Stimulated activated CD4-positive, alpha-beta T cell treated with anti-CD3 and anti-CD28 coated beads, TNF-alpha, amount 100 ng/mL, for 4 hours (primary cell): ENCODE measurements around the gene ARHGAP9.
"Not testable (repeated sequence)": the region's sequence is repeated elsewhere in the genome, so short reads cannot be mapped to it uniquely, and the experiment has no call there.

Source experiments
- DNase-seq, 3 experiments: peaks; one replicate each; pipeline ENCODE4 v3.0.0-alpha.2; 2020; ENCODE audit warnings: low read depth in 3 of 3

The ARHGAP9 gene

DNA sequence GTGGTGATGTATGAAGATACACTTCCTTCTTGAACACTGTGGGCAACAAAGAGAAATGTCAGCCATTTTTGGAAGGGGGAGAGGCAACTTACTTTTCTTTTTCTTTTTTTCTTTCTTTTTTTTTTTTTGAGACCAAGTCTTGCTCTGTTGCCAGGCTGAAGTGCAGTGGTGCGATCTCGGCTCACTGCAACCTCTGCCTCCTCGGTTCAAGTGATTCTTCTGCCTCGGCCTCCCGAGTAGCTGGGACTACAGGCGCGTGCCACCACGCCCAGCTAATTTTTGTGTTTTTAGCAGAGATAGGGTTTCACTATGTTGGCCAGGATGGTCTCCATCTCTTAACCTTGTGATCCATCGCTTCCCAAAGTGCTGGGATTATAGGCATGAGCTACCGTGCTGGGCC, 38.1 kb upstream of the ARHGAP9 start:
- DNase-seq: not testable (repeated sequence)

GRCh38 chr12:57517187-57517586, 37.5 kb upstream of the ARHGAP9 start:
- DNase-seq: no peak

GRCh38 chr12:57516617-57517153, 37.0 kb upstream of the ARHGAP9 start:
- DNase-seq: no peak

DNA sequence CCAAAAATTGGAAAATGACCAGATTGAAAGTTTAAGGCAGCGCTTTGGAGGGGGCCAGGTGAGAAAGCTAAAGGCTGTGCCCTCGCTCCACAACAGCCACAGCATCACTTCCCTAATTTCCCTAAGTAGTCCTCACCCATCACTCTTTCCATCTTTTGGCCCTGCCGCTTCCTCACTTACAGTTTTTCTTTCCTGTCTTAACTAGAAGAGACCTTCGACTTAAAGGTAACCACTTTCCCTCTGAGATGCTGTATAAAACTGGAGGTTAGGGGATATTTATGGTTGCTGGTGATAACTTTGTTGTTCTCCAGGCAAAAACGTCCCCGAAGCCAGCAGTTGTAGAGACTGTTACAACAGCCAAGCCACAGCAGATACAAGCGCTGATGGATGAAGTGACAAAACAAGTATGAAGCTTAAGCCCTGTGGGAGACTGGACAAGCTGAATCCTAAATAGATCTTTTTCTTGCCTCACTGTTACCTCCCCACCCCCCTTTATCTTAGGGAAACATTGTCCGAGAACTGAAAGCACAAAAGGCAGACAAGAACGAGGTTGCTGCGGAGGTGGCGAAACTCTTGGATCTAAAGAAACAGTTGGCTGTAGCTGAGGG, 36.4 kb upstream of the ARHGAP9 start:
- no peak for DNase-seq

DNA sequence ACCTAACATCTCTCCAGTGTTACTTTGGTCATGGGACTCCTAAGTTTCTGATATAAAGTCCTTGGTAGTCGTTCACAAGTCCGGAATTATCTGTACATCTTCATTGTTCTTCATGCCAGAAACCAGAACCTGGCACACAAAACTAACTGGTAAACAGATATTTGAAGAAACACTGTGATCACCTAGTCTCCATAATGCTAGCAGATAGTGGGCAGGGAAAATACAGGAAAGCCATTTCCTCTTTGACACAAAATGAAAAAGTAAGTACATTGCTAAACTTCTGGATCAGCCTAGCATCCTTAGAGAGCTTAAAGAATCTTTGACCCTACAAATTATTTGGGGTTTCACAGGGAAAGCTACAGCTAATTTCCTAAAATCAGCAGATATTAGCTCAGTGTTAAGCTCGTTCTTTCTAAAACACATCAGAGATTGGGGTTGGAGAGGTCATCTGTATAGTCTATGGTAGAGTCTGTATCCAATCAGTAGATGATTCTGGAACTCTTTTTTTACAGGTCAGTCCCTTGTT, 35.8 kb upstream of the ARHGAP9 start:
- no peak for DNase-seq

GRCh38 chr12:57514720-57515407, 35.2 kb upstream of the ARHGAP9 start:
- DNase-seq: no peak

- DNase-seq: not testable (repeated sequence)
Observed at GRCh38 chr12:57514246-57514645, 34.6 kb upstream of the ARHGAP9 start.

DNA sequence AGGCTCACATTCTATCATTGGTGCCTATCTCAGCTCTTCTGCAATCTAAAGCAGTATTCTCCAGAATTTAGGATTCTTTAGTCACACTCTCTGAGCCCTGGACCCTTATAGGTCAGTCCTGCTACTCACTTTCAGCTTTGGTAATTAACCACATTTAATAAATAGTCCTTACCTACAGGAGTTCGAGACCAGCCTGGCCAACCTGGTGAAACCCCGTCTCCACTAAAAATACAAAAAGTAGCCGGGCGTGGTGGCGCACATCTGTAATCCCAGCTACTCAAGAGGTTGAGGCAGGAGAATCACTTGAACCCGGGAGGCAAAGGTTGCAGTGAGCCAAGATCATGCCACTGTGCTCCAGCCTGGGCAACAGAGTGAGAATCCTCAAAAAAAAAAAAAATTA, 34.0 kb upstream of the ARHGAP9 start:
- DNase-seq: not testable (repeated sequence)

DNA sequence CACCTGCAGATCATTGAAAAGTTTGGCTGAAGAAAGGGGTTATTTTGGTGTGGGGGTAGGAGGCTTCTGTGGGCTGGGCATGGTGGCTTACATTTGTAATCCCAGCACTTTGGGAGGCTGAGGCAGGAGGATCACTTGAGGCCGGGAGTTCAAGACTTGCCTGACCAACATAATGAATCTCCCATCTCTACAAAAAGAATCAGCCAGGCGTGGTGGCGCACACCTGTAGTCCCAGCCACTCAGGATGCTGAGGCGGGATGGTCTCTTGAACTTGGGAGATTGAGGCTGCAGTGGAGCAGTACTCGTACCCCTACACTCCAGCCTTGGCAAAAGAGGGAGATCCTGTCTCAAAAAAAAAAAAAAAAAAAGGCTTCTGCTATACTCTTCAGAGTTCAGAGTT, 33.6 kb upstream of the ARHGAP9 start:
- no peak for DNase-seq

DNA sequence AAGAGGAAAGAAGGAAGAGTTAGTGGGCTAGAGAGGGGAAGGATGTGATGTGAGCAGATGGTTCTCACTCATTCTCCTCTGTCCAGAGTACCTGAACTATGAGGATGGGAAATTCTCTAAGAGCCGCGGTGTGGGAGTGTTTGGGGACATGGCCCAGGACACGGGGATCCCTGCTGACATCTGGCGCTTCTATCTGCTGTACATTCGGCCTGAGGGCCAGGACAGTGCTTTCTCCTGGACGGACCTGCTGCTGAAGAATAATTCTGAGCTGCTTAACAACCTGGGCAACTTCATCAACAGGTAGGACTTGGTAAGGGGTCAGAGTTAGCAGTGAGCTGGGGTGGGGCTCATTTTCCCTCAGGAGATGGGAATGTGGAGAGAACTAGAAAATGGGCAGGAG, 33.0 kb upstream of the ARHGAP9 start:
- DNase-seq: no peak

- no peak for DNase-seq
Observed at GRCh38 chr12:57511588-57512325, 32.1 kb upstream of the ARHGAP9 start.

GRCh38 chr12:57511161-57511560, 31.5 kb upstream of the ARHGAP9 start:
- no peak for DNase-seq

- DNase-seq: not testable (repeated sequence)
Observed at GRCh38 chr12:57507796-57508195, 28.1 kb upstream of the ARHGAP9 start.

GRCh38 chr12:57506541-57506940, 26.9 kb upstream of the ARHGAP9 start:
- DNase-seq: not testable (repeated sequence)

DNA sequence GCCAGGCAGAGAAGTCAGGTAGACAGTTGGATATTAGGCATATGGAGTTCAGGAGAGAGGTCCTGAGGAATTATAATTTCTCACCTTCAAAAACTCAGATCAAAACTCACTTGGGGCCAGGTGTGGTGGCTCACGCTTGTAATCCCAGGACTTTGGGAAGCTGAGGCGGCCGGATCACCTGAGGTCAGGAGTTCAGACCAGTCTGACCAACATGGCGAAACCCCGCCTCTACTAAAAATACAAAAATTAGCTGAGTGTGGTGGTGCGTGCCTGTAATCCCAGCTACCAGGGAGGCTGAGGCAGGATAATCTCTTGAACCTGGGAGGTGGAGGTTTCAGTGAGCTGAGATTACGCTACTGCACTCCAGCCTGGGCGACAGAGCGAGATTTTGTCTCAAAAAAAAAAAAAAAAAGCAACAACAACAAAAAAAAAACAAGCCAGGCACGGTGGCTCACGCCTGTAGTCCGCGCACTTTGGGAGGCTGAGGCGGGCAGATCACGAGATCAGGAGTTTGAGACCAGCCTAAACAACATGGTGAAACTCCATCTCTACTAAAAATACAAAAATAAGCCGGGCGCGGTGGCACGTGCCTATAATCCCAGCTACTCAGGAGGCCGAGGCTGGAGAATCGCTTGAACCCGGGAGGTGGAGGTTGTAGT, 22.8 kb upstream of the ARHGAP9 start:
- not testable (repeated sequence) for DNase-seq

- no peak for DNase-seq
Observed at GRCh38 chr12:57500213-57500612, 20.5 kb upstream of the ARHGAP9 start.

- DNase-seq: no peak
Observed at GRCh38 chr12:57498571-57498970, 18.9 kb upstream of the ARHGAP9 start.

GRCh38 chr12:57498132-57498502, 18.5 kb upstream of the ARHGAP9 start:
- no peak for DNase-seq

DNA sequence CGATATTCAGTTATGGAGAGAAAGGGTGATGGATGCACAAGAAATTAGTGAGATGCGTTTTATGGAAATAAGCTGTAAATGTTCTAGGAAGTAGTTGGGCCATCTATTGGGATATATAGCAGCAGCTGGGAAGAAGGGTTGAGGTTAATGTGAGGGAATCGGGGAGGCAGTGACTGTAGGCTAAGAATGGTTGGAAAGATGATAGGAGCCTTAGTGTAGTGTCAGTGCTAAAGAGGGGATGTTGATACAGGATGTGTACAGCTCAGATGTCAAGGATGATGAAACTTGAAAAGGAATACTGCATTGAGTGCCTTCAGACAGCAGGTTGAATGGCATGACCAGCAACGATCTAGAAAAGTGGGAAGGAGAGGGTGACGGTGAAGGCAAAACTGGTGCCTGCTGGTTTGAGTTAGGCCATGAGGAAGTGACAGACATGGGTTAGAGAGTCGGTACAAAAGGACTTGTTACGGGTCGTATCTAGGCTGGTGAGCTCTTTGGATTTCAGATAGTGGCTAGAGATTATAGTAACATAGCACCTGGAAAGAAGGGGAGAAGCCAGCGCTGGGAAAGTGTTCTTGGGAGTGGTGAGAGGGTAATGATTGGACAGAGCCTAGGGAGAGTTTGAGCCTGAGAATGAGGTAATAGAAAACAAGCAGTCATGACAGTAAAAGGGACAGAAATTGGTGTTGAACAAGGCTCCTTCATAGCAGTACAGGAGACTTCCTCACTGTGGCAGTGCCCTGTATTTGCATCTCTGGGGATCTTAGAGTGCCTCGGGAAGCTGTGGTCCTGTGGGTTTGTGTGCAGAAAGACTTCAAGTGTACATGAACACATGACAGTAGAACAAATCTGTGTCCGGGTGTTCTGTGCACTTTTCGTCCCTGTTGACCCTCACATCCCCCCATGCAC, 17.8 kb upstream of the ARHGAP9 start:
- DNase-seq: no peak

GRCh38 chr12:57496822-57497221, 17.2 kb upstream of the ARHGAP9 start:
- no peak for DNase-seq
